H7 (cell line): ENCODE data around the gene VPS37B. TPM values are rescaled to one million over a fixed set of nuclear protein-coding genes. Genes with fewer than 3 reads are reported as not detected.
A peak's percentile ranks its signal among the peaks of the same experiment; 100 is the strongest.
"Not testable (repeated sequence)": the region's sequence is repeated elsewhere in the genome, so short reads cannot be mapped to it uniquely, and the experiment has no call there.

Source experiments
- DNase-seq: peaks from one replicate; pipeline ENCODE4 v3.0.0; 2012
- H3K27me3 ChIP-seq: 2 replicates; pipeline ENCODE4 v1.6.0; 2011; ENCODE audit warnings: mild to moderate bottlenecking, low read length; ENCODE audit not compliant: control insufficient read depth, insufficient read depth
- H3K36me3 ChIP-seq: replicated peaks from 2 replicates; pipeline ENCODE4 v1.5.1; 2011; ENCODE audit warnings: low read length; ENCODE audit not compliant: control insufficient read depth, insufficient read depth
- H3K4me3 ChIP-seq: 2 replicates; pipeline ENCODE4 v1.5.1; 2011; ENCODE audit warnings: low read depth, mild to moderate bottlenecking, control low read depth, low read length, moderate library complexity; ENCODE audit not compliant: insufficient read depth
- total RNA-seq: library from RNA; depleted of rRNA; stranded (reverse); fragments of >200 nt; shearing (Covaris generic); gene quantifications from 2 replicates; pipeline ENCODE4 v1.2.3, GENCODE V29; 2014

Gene VPS37B
- total RNA-seq, 1 experiment from 2014 or later: 14.7 TPM

- Histone ChIP-seq H3K36me3 (no peaks in the 10 kb centered on the region), H3K27me3 (peaks cover 21% of the 10 kb centered on the region), H3K4me3 (peak overlapping the region; percentile 88; the same call in 1 of the 2 replicates)
- no peak for DNase-seq
Measured at GRCh38 chr12:122894193-122895121, 1.5 kb downstream of the VPS37B start.

DNA sequence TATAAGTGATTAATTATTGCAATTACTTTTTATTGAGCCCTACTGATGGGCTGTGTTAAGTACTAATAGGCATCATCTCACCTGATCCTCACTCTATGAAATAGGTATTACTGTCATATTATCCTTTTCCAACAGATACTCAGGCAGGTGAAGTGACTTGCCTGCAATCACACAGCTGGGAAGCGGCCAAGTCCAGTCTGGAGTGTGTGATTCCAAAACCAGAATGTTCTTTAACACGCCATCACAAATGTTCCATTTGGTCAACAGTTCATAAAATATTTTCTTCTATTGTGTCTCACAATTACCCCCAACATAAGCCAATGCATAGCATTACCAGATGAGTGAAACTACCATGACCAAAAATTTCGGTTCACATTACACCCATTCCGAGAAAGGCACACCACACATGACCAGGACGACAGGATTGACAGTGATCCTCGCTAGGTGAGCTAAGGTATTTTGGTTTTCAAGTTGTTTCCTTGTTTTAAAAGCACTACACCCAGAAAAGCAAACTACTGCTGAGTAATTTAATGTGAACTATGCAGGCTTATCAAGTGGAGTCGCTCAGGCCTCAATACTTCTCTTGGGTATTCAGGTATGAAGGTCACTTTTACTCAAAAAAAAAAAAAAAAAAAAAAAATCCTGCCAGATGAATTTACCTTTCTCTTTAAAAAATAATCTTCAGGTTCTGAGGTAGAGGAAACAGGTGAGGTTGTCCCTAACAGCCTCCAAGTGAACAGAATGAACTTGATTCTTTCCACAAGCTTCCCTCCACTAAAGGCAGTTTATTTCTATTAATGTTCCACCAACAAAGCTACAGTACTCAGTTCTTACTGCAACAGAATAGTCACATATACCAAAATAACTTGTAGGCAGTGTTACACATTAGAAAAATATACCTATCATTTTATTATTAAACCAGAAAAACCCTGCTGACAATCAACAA lies 2.4 kb downstream of the VPS37B start:
- Histone ChIP-seq H3K27me3 (peaks cover 21% of the 10 kb centered on the region), H3K36me3 (no peaks in the 10 kb centered on the region), H3K4me3 (no peak overlapping the region)
- DNase-seq: no peak

DNA sequence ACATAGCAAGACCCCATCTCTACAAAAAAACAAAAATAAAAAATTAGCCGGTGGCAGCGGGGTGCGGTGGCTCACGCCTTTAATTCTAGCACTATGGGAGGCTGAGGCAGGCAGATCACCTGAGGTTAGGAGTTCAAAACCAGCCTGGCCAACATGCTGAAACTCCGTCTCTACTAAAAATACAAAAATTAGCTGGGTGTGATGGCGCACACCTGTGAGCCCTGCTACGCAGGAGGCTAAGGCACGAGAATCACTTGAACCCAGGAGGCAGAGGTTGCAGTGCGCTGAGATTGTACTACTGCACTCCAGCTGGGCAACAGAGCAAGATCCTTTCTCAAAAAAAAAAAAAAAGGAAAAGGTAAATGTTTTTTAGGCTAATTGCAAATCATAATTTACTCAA lies 3.2 kb downstream of the VPS37B start:
- DNase-seq, H3K36me3 ChIP-seq, H3K4me3 ChIP-seq: not testable (repeated sequence)

DNA sequence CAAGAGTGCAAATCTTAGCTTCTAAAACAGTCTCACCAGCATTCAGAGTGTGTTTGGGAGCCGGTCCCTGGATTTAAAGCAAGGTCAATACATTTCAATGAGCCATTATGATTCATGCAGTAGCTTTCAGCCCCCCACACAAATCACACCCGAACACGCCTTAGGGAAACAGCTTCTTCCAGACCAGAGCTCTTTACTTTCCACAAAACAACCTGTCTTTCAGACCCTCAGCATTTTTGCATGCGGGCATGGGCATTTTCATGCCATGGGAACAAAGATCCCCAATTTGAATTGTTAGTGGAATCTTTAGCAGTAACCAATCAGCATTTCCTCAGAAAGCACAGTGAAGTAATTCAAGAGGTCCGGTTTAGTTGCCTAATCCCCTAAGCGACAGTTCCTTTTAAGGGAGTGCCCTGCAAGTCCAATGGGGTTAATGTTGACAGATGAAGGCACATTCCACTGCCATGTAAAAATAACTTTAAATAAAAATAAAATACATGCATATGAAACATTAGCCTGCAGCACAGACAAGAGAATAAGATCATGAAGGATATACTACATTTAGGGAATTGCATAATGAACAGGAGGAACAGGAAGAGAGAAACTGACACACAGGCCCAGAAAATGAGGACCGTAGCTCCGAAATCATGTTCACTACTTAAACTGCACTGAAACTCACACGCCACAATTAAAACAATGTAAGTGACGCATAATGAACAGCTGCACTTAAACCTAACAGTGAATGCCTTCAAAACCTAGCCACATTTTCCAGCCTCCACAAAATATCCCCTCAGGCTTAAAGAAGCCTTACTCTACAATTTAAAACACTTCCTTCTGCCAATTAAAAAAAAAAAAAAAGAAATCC lies 4.0 kb downstream of the VPS37B start:
- peak; percentile 77 for DNase-seq
- Histone ChIP-seq H3K4me3 (no peak overlapping the region), H3K36me3 (no peaks in the 10 kb centered on the region), H3K27me3 (peaks cover 21% of the 10 kb centered on the region)

More for the DNA sequence above, 3.2 kb downstream of the VPS37B start:
- H3K27me3 ChIP-seq: peaks cover 21% of the 10 kb centered on the region

DNA sequence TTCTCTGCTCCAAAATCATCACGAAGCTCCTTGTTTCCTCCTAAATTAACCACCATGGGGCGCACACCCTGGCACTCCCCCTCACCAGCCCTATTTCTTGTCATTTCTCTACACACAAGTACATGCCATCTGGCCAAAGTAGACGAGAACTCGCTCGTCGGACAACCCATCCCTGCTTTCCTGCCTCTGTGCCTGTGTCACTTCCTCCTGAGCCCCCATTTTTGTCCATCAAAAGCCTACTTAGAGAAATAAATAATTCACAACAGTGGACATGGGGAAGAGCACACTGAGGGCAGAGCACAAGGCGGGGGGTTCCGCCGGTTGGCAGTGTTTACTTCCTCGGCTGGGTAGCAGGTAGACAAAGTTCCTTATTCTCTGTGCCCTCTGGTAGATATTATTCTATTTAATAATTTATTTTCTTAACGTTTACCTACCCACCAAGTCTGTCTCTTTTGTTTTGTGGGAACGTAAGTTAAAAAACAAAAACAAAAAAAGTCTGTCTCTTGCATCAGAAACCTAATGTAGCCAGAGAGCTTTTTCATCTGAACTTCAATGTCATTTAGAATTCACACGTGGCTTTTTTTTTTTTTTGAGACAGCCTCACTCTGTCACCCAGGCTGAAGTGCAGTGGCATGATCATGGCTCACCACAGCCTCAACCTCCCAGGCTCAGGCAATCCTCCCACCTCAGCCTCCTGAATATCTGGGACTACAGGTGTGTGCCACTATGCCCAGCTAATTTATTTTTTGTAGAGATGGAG lies 6.0 kb downstream of the VPS37B start:
- peak; percentile 18 for DNase-seq
- Histone ChIP-seq H3K4me3 (no peak overlapping the region), H3K36me3 (no peaks in the 10 kb centered on the region), H3K27me3 (peaks cover 7% of the 10 kb centered on the region; the same call in 1 of the 2 replicates)

GRCh38 chr12:122888232-122888752 lies 7.6 kb downstream of the VPS37B start:
- H3K4me3 ChIP-seq: no peak overlapping the region
- peak; percentile 63 for DNase-seq
- no peaks in the 10 kb centered on the region for H3K36me3 ChIP-seq
- no peaks in the 10 kb centered on the region; the same call in 1 of the 2 replicates for H3K27me3 ChIP-seq

DNA sequence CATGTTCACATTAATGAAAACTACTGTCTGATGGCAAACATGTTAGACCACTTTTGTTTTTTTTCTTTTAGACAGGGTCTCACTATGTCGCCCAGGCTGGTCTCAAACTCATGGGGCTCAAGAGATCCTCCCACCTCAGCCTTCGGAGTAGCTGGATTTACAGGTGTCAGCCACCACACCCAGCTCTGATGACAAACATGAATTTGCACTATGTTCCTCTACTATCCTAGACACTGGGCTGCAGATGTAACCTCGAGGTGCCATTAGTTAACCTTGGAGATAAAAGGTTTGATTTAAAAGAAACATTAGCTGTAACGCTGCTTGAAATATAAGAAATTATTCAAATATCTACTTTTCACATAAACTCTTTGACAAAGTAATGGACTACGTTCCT lies 8.1 kb downstream of the VPS37B start:
- DNase-seq: no peak
- no peak overlapping the region for H3K4me3 ChIP-seq
- no peaks in the 10 kb centered on the region for H3K36me3 ChIP-seq
- no peaks in the 10 kb centered on the region; the same call in 1 of the 2 replicates for H3K27me3 ChIP-seq

- DNase-seq: no peak
- Histone ChIP-seq H3K4me3 (no peak overlapping the region), H3K36me3 (no peaks in the 10 kb centered on the region)
Measured at GRCh38 chr12:122886851-122887818, 8.8 kb downstream of the VPS37B start.

GRCh38 chr12:122886161-122886560 lies 9.8 kb downstream of the VPS37B start:
- DNase-seq: no peak
- H3K4me3 ChIP-seq: no peak overlapping the region
- no peaks in the 10 kb centered on the region for H3K36me3 ChIP-seq
- H3K27me3 ChIP-seq: no peaks in the 10 kb centered on the region; the same call in 1 of the 2 replicates

More at GRCh38 chr12:122886851-122887818, 8.8 kb downstream of the VPS37B start:
- H3K27me3 ChIP-seq: no peaks in the 10 kb centered on the region; the same call in 1 of the 2 replicates

DNA sequence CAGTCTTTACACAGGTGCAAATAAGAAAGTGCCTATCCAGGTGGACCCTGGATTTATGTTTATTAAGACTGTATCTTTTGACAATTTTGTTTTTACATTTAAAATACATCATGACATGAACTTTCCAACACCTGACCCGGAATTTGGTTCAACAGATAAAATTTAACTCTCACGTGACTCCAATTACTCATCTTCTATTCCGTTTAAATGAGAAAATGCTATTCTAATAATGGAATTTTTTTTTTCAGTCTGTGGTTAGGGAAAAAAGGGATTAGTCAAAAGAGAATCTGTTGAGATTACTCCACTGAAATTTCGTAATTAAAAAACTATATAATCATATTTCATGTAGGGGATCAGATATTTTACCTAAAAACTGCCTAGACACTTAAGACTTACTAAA lies 11.1 kb downstream of the VPS37B start:
- Histone ChIP-seq H3K27me3 (peaks cover 1% of the 10 kb centered on the region; the same call in 1 of the 2 replicates), H3K36me3 (no peaks in the 10 kb centered on the region), H3K4me3 (no peak overlapping the region)
- no peak for DNase-seq

GRCh38 chr12:122884091-122884826 lies 11.7 kb downstream of the VPS37B start:
- H3K36me3 ChIP-seq: no peaks in the 10 kb centered on the region
- peaks cover 2% of the 10 kb centered on the region; the same call in 1 of the 2 replicates for H3K27me3 ChIP-seq
- H3K4me3 ChIP-seq: no peak overlapping the region
- no peak for DNase-seq
